SK-N-SH (cell line): ENCODE data around the gene ACOXL.

ENCODE experiments used
- POLR2AphosphoS5 ChIP-seq: IDR thresholded peaks from 2 replicates; pipeline ENCODE4 v1.6.1; 2012; ENCODE audit warnings: low read depth, low read length
- RAD21 ChIP-seq: IDR thresholded peaks from 2 replicates; pipeline ENCODE4 v1.6.1; 2012; ENCODE audit warnings: mild to moderate bottlenecking, low read length
- TF ChIP-seq, protein P1 (sequence below): fragments of 200-600 bp; sonication (generic); IDR thresholded peaks from 2 replicates; pipeline ENCODE4 v1.6.1; 2017; ENCODE audit warnings: antibody characterized with exemption, mild to moderate bottlenecking, moderate library complexity

DNA sequence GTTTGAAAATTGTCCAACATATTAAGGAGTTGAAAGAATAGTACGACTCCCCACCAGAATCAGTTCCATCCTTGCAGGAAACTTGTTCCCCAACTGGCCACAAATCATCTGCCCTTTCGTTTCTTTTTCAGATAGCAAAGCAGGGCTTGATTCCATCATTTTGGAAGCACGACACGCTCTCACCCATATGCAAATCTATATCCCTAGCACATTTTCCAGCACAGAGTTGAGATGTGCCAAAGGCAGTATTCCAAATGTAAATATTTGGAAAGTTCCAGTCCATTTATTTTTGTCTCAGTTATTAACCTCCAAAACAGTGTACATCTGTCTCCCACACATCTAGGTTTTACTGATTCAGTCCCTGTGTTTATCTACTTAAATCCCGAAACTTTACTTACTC, 259.5 kb downstream of the ACOXL start:
- TF ChIP-seq, protein P1, sequence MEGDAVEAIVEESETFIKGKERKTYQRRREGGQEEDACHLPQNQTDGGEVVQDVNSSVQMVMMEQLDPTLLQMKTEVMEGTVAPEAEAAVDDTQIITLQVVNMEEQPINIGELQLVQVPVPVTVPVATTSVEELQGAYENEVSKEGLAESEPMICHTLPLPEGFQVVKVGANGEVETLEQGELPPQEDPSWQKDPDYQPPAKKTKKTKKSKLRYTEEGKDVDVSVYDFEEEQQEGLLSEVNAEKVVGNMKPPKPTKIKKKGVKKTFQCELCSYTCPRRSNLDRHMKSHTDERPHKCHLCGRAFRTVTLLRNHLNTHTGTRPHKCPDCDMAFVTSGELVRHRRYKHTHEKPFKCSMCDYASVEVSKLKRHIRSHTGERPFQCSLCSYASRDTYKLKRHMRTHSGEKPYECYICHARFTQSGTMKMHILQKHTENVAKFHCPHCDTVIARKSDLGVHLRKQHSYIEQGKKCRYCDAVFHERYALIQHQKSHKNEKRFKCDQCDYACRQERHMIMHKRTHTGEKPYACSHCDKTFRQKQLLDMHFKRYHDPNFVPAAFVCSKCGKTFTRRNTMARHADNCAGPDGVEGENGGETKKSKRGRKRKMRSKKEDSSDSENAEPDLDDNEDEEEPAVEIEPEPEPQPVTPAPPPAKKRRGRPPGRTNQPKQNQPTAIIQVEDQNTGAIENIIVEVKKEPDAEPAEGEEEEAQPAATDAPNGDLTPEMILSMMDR, result no peak
- TF ChIP-seq POLR2AphosphoS5, result no peak
- no peak for TF ChIP-seq RAD21
